ENCODE measurements around the gene ADAM12. TPM values are rescaled to one million over a fixed set of nuclear protein-coding genes. Genes with fewer than 3 reads are reported as not detected.

The ADAM12 gene
- total and polyA plus RNA-seq, 10 of the 15 experiments (the other 5 are each of a cell fraction or from before 2014, with no cell fraction given) = under 0.01 to 0.62 (median 0.04) TPM; not detected in 5

- ChIA-PET CTCF (no interaction called here), SMC1A (ENCODE audit: uncharacterized antibody, unreplicated experiment) (no interaction called here), POLR2A (no interaction called here), RAD21 (ENCODE audit: unreplicated experiment) (no interaction called here)
- no peak overlapping the region for H2AFZ ChIP-seq (ENCODE audit: control insufficient read depth, low read depth, low read length)
- FAIRE-seq (no peak), ATAC-seq (no peak), DNase-seq (ENCODE audit: low read depth, low spot score) (no peak)
- no peak overlapping the region for H3K4me3 ChIP-seq
- H3K36me3 ChIP-seq (ENCODE audit: control insufficient read depth in 2 of 2, insufficient read depth in 2 of 2, low read length in 1 of 2) = no peaks in the 10 kb centered on the region
- no peaks in the 10 kb centered on the region for H3K9me3 ChIP-seq (replicated peaks; ENCODE audit: control insufficient read depth, insufficient read depth, low read length)
- no peaks in the 10 kb centered on the region for H3K27me3 ChIP-seq (replicated peaks in 1 of 2; ENCODE audit: control insufficient read depth in 2 of 2, insufficient read depth in 2 of 2, low read length in 1 of 2)
- 51% methylated on average over 2 of the region's 2 CpGs for WGBS (ENCODE audit: insufficient coverage, insufficient replicate concordance, low lambda C conversion rate, missing lambda C conversion rate)
- no peaks in the 10 kb centered on the region for H3K79me2 ChIP-seq (ENCODE audit: control insufficient read depth, insufficient read depth, low read length)
- no TSS peak for BruUV-seq (replicated peaks)
- TF ChIP-seq TCF3 (IDR thresholded peaks at IDR 0.05; ENCODE audit: borderline replicate concordance, insufficient read depth, low read depth, low read length) (no peak), RAD51 (IDR thresholded peaks at IDR 0.05) (no peak), STAT3 (IDR thresholded peaks at IDR 0.05; ENCODE audit: low read depth, low read length) (no peak), YY1 (IDR thresholded peaks at IDR 0.05; ENCODE audit: low read depth, low read length) (no peak), NR2C2 (IDR thresholded peaks at IDR 0.05; ENCODE audit: borderline replicate concordance, control insufficient read depth, insufficient read length, low read depth) (no peak), MYC (IDR thresholded peaks at IDR 0.05; ENCODE audit: insufficient read depth, insufficient read length, insufficient replicate concordance, low read length, severe bottlenecking) (no peak), SMC3 (IDR thresholded peaks at IDR 0.05; ENCODE audit: borderline replicate concordance, low read length) (no peak), SP1 (IDR thresholded peaks at IDR 0.05; ENCODE audit: low read depth, low read length) (no peak), MEF2B (IDR thresholded peaks at IDR 0.05; ENCODE audit: partially characterized antibody, poor library complexity, severe bottlenecking) (no peak), POLR2A (IDR thresholded peaks at IDR 0.05; ENCODE audit: low read depth, low read length) (no peak), E2F8 (IDR thresholded peaks at IDR 0.05; ENCODE audit: low read depth, partially characterized antibody) (no peak), TAF1 (IDR thresholded peaks at IDR 0.05; ENCODE audit: borderline replicate concordance, low read depth, low read length) (no peak)
- TF ChIP-seq, protein P1, sequence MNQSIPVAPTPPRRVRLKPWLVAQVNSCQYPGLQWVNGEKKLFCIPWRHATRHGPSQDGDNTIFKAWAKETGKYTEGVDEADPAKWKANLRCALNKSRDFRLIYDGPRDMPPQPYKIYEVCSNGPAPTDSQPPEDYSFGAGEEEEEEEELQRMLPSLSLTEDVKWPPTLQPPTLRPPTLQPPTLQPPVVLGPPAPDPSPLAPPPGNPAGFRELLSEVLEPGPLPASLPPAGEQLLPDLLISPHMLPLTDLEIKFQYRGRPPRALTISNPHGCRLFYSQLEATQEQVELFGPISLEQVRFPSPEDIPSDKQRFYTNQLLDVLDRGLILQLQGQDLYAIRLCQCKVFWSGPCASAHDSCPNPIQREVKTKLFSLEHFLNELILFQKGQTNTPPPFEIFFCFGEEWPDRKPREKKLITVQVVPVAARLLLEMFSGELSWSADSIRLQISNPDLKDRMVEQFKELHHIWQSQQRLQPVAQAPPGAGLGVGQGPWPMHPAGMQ (IDR thresholded peaks at IDR 0.05; ENCODE audit: borderline replicate concordance) = no peak
- TF ChIP-seq, protein P2, sequence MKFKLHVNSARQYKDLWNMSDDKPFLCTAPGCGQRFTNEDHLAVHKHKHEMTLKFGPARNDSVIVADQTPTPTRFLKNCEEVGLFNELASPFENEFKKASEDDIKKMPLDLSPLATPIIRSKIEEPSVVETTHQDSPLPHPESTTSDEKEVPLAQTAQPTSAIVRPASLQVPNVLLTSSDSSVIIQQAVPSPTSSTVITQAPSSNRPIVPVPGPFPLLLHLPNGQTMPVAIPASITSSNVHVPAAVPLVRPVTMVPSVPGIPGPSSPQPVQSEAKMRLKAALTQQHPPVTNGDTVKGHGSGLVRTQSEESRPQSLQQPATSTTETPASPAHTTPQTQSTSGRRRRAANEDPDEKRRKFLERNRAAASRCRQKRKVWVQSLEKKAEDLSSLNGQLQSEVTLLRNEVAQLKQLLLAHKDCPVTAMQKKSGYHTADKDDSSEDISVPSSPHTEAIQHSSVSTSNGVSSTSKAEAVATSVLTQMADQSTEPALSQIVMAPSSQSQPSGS (IDR thresholded peaks at IDR 0.05; ENCODE audit: low read length) = no peak
- H3K27ac ChIP-seq (ENCODE audit: control insufficient read depth, insufficient read depth) = no peak overlapping the region
- H4K20me1 ChIP-seq (ENCODE audit: control insufficient read depth, insufficient read depth) = no peaks in the 10 kb centered on the region
- H3K4me2 ChIP-seq (ENCODE audit: control insufficient read depth, insufficient read depth) = no peak overlapping the region
- intact Hi-C loops (cut with micrococcal nuclease; ENCODE audit: unreplicated experiment) (no loop called here), in situ Hi-C loops (cut with MboI) (no loop called here)
- H3K9ac ChIP-seq (ENCODE audit: control insufficient read depth, insufficient read depth, low read length) = no peak overlapping the region
- H3K4me1 ChIP-seq (ENCODE audit: control insufficient read depth, insufficient read depth, low read length) = no peaks in the 10 kb centered on the region
Observed at GRCh38 chr10:126334272-126334671, 54.0 kb downstream of the ADAM12 start.

Data from GM12878 (cell line).